Ovary (tissue), 9 donors: ENCODE results near the gene PPP1R13L. TPM values are rescaled to one million over a fixed set of nuclear protein-coding genes. Genes with fewer than 3 reads are reported as not detected.
"Not testable (repeated sequence)": the region's sequence is repeated elsewhere in the genome, so short reads cannot be mapped to it uniquely, and the experiment has no call there.

Experiments used
- DNase-seq, 5 donors: peaks; one replicate each; pipeline ENCODE4 v3.0.0-alpha.2; 2019 to 2020
- H3K27ac ChIP-seq, 2 donors: fragments of 200-600 bp; one replicate each; pipeline versions ENCODE4 v1.5.1 to v1.8.0; 2019 to 2022
- H3K27me3 ChIP-seq: fragments of 200-600 bp; one replicate; pipeline ENCODE4 v1.8.0; 2022
- H3K36me3 ChIP-seq: fragments of 200-600 bp; sonication (generic); one replicate; pipeline ENCODE4 v1.5.1; 2019
- H3K4me1 ChIP-seq: one replicate; pipeline ENCODE4 v1.8.1; 2013; ENCODE audit warnings: mild to moderate bottlenecking, moderate library complexity; ENCODE audit not compliant: insufficient read depth
- H3K4me3 ChIP-seq: fragments of 200-600 bp; sonication (generic); one replicate; pipeline ENCODE4 v1.5.1; 2017
- H3K9me3 ChIP-seq, 2 donors: fragments of 200-600 bp in 1 of 2; sonication (generic) in 1 of 2; one replicate each; pipeline versions ENCODE4 v1.5.1 to v1.8.1; 2013 to 2019; ENCODE audit warnings: mild to moderate bottlenecking in 1 of 2, moderate library complexity in 1 of 2
- EP300 ChIP-seq: sonication (generic); formaldehyde crosslinking; IDR thresholded peaks from one replicate; pipeline ENCODE4 v1.6.1; 2017; ENCODE audit warnings: antibody characterized with exemption
- POLR2A ChIP-seq: fragments of 450-650 bp; IDR thresholded peaks from one replicate; pipeline ENCODE4 v1.6.1; 2017; ENCODE audit warnings: antibody characterized with exemption, mild to moderate bottlenecking, moderate library complexity
- WGBS, 3 donors: extraction: QIAGEN DNeasy Blood & Tissue Kit in 1 of 3; methylation state at CpG; one replicate each; pipeline versions ENCODE4 v1.1.5 to v1.1.7; 2013 to 2017; 5-methylcytosine and 5-hydroxymethylcytosine counted together
- intact Hi-C, 4 donors: fragments of 100-400 bp; cut with DNase I; formaldehyde crosslinking; loops; one replicate each; pipeline versions ENCODE4 v1.11.0 to v1.15.1; 2022 to 2023
- polyA plus RNA-seq, 2 donors: library from polyadenylated mRNA; stranded (reverse); fragments of 200-250 nt in 1 of 2; fragments of 350-450 nt in 1 of 2; fragmentation: Illumina TruSeq in 1 of 2; extraction: RNeasy Lipid Tissue Mini Kit (QIAGEN cat#74804) in 1 of 2; gene quantifications; one replicate each; pipeline ENCODE4 v1.2.3, GENCODE V29; 2013 to 2014
- total RNA-seq, 7 donors: library from RNA; depleted of rRNA in 2 of 7; stranded (reverse); fragments of >200 nt in 2 of 7; fragmentation: NEBNext Ultra II Directional in 3 of 7; extraction: Animal tissue kit (Norgen Biotek cat#: 25700) in 3 of 7; gene quantifications; one replicate each; pipeline versions ENCODE4 v1.1.0 to v1.2.4, GENCODE V29; 2016 to 2023
- TF ChIP-seq, protein P1 (sequence below), 3 donors: fragments of 450-650 bp in 2 of 3; fragments of 200-600 bp in 1 of 3; IDR thresholded peaks; one replicate each; pipeline versions ENCODE4 v1.5.1 to v1.8.0; 2016 to 2022; ENCODE audit warnings: antibody characterized with exemption in 3 of 3, mild to moderate bottlenecking in 1 of 3
- donor health status: DM: no; HTN: no; CAD: no; lungs with moderate emphysema.
- donor health status: DM: no; HTN: no; CAD: no.
- donor health status: Bipolar disorder and iron deficiency.
- donor health status: DM: yes; HTN: yes; CAD: no.
- donor health status: DM: no; HTN: no; CAD: no.
- donor health status: DM: yes; HTN: yes; CAD: no.

The PPP1R13L gene
- total and polyA plus RNA-seq, 9 donors = 6.8 to 29.1 (median 13.3) TPM

DNA sequence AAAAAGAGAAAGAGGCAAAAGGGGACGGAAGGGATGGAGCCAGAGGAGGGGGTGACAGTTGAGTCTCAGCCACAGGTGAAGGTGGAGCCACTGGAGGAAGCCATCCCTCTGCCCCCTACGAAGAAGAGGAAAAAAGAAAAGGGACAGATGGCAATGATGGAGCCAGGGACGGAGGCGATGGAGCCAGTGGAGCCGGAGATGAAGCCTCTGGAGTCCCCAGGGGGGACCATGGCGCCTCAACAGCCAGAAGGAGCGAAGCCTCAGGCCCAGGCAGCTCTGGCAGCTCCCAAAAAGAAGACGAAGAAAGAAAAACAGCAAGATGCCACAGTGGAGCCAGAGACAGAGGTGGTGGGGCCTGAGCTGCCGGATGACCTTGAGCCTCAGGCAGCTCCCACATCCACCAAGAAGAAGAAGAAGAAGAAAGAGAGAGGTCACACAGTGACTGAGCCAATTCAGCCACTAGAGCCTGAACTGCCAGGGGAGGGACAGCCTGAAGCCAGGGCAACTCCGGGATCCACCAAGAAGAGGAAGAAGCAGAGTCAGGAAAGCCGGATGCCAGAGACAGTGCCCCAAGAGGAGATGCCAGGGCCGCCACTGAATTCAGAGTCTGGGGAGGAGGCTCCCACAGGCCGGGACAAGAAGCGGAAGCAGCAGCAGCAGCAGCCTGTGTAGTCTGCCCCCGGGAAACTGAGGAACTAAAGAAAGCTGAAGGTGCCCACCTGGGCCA is 4.1 kb upstream of the PPP1R13L start:
- Histone ChIP-seq H3K9me3 (no peaks in the 10 kb centered on the region), H3K36me3 (no peaks in the 10 kb centered on the region), H3K4me1 (peaks cover 3% of the 10 kb centered on the region), H3K4me3 (no peak overlapping the region), H3K27ac (no peak overlapping the region), H3K27me3 (no peaks in the 10 kb centered on the region)
- WGBS, 3 donors = 50 to 61% (median 53%) methylated on average over 15 of the region's 15 CpGs
- TF ChIP-seq, protein P1, sequence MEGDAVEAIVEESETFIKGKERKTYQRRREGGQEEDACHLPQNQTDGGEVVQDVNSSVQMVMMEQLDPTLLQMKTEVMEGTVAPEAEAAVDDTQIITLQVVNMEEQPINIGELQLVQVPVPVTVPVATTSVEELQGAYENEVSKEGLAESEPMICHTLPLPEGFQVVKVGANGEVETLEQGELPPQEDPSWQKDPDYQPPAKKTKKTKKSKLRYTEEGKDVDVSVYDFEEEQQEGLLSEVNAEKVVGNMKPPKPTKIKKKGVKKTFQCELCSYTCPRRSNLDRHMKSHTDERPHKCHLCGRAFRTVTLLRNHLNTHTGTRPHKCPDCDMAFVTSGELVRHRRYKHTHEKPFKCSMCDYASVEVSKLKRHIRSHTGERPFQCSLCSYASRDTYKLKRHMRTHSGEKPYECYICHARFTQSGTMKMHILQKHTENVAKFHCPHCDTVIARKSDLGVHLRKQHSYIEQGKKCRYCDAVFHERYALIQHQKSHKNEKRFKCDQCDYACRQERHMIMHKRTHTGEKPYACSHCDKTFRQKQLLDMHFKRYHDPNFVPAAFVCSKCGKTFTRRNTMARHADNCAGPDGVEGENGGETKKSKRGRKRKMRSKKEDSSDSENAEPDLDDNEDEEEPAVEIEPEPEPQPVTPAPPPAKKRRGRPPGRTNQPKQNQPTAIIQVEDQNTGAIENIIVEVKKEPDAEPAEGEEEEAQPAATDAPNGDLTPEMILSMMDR (IDR thresholded peaks at IDR 0.05) = no peak
- TF ChIP-seq POLR2A (no peak), EP300 (no peak)
- DNase-seq = no peak
- intact Hi-C loops = no loop called here

DNA sequence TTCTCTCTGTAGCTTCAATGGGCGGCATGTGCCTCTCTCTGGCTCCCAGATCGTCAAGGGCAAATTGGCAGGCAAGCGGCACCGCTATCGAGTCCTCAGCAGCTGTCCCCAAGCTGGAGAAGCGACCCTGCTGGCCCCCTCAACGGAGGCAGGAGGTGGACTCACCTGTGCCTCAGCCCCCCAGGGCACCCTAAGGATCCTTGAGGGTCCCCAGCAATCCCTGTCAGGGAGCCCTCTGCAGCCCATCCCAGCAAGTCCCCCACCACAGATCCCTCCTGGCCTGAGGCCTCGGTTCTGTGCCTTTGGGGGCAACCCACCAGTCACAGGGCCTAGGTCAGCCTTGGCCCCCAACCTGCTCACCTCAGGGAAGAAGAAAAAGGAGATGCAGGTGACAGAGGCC is 3.3 kb upstream of the PPP1R13L start:
- Histone ChIP-seq H3K27me3 (no peaks in the 10 kb centered on the region), H3K4me1 (peaks cover 3% of the 10 kb centered on the region), H3K36me3 (no peaks in the 10 kb centered on the region), H3K27ac (no peak overlapping the region), H3K4me3 (no peak overlapping the region), H3K9me3 (no peaks in the 10 kb centered on the region)
- WGBS, 3 donors = 88 to 89% (median 89%) methylated on average over 8 of the region's 8 CpGs
- DNase-seq = no peak
- TF ChIP-seq, protein P1 (IDR thresholded peaks at IDR 0.05) = no peak
- no peak for TF ChIP-seq EP300
- no peak for TF ChIP-seq POLR2A
- intact Hi-C loops = no loop called here

DNA sequence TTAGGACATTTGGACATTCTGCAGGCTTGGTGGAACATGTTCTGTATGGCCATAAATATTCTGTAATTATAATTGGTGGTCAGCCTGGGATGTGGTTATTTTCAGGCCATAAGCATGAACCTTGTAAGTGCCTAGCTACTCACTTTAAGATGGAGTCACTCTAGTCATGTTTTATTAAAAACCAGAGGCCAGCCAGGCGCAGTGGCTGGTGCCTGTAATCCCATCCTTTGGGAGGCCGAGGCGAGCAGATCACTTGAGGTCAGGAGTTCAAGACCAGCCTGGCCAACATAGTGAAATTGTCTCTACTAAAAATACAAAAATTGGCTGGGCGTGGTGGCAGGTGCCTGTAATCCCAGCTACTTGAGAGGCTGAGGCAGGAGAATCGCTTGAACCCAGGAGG is 2.7 kb upstream of the PPP1R13L start:
- H3K36me3 ChIP-seq, H3K9me3 ChIP-seq, intact Hi-C loops, H3K27ac ChIP-seq, DNase-seq, H3K4me3 ChIP-seq, H3K4me1 ChIP-seq, H3K27me3 ChIP-seq: not testable (repeated sequence)
- WGBS, 3 donors = 68 to 73% (median 73%) methylated on average over 5 of the region's 5 CpGs

DNA sequence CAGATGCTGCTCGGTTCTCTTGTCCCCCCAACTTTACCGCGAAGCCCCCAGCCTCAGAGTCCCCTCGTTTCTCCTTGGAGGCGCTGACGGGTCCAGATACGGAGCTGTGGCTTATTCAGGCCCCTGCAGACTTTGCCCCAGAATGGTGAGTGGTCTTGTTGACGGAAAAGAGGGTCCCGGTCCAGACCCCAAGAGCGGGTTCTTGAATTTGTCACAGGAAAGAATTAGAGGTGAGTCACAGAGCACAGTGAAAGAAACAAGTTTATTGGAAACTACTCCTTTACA is 2.2 kb upstream of the PPP1R13L start:
- Histone ChIP-seq H3K27me3 (no peaks in the 10 kb centered on the region), H3K36me3 (no peaks in the 10 kb centered on the region), H3K27ac (no peak overlapping the region), H3K4me1 (peaks cover 3% of the 10 kb centered on the region), H3K9me3 (no peaks in the 10 kb centered on the region), H3K4me3 (peak overlapping the region; percentile 48)
- intact Hi-C loops = no loop called here
- TF ChIP-seq POLR2A (no peak), EP300 (no peak)
- TF ChIP-seq, protein P1 (IDR thresholded peaks at IDR 0.05) = no peak
- no peak for DNase-seq
- 0 to 1% (median 1%) methylated on average over 10 of the region's 10 CpGs for WGBS, 3 donors

DNA sequence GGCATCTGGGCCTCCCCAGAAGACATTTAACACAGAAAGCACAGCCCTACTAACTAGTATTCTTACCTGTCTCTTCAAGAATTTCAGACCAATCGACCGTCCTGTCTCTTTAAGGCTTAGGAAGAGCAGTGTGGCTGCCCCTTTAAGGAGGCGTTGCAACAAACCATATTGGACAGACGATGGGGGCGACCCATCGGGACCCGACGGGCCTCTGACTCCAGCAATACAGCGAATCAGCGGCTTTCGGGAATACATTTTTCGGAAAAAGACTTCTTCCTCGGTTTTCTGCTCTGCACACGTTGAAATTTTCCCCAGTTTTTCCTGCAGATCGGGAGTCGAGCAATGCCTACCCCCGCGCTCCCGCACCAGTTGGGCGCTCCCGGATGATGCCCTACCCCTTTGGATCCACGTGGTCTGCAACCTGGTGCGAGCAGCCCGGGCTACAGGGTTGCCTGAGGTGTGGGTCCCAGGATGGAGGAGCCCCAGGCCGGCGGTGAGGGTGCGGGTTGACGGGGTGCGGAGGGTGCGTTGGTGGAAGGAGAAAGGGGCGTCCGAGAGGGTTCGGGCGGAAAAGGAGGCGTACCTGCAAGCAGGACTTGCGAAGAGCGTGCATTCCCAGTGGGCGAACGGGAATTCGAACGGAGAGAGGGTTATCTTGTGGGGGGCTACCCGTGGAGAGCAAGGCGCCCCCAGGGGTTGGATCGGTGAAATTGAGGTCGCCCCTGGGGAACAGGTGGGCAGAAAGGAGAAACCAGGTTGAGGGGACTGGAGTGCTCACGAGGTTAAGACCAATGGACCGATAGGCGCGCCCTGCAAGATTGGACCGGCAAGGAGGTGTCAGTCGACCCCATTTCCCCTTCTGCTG is 1.6 kb upstream of the PPP1R13L start, which contains the start of gene POLR1G:
Gene POLR1G, plus strand, starts transcription at position 419 of the 865 bp plus-strand sequence. Its CDS starts 53 bp downstream, at position 472.
- H3K4me3 ChIP-seq = peak within 1 kb of the TSS; percentile 48
- intact Hi-C loops = no loop called here
- H3K9me3 ChIP-seq = no peaks in the 10 kb centered on the region
- TF ChIP-seq POLR2A (peak; percentile 23), EP300 (no peak)
- TF ChIP-seq, protein P1 (IDR thresholded peaks at IDR 0.05) = peak in 2 of 3 donors; percentile 15 to 41
- peak; percentile 74 to 80 (median 78) for DNase-seq
- WGBS, 3 donors = 0 to 1% (median 0%) methylated on average over 51 of the region's 51 CpGs
- no peaks in the 10 kb centered on the region for H3K36me3 ChIP-seq
- H3K4me1 ChIP-seq = peaks cover 3% of the 10 kb centered on the region
- H3K27ac ChIP-seq = peak within 1 kb of the TSS; percentile 78 to 81
- no peaks in the 10 kb centered on the region for H3K27me3 ChIP-seq
